ENCODE data around the gene EIF5A.

EIF5A gene

GRCh38 chr17:7325031-7325528, 17.7 kb downstream of the EIF5A start:
- no peak for DNase-seq (ENCODE audit: low spot score)
- in situ Hi-C loops (cut with MboI; ENCODE audit: low sequenced_read_pairs, unreplicated experiment), result no loop called here
- no peak for TF ChIP-seq CTCF (IDR thresholded peaks at IDR 0.05; ENCODE audit: borderline replicate concordance, control extremely low read depth, extremely low read depth, insufficient read depth, missing control alignments)

- TF ChIP-seq CTCF (IDR thresholded peaks at IDR 0.05; ENCODE audit: borderline replicate concordance, control extremely low read depth, extremely low read depth, insufficient read depth, missing control alignments), result no peak
- in situ Hi-C loops (cut with MboI; ENCODE audit: low sequenced_read_pairs, unreplicated experiment), result no loop called here
- no peak for DNase-seq (ENCODE audit: low spot score)
Observed at GRCh38 chr17:7326186-7326585, 18.8 kb downstream of the EIF5A start.

GRCh38 chr17:7327056-7327455, 19.6 kb downstream of the EIF5A start:
- no peak for TF ChIP-seq CTCF (IDR thresholded peaks at IDR 0.05; ENCODE audit: borderline replicate concordance, control extremely low read depth, extremely low read depth, insufficient read depth, missing control alignments)
- in situ Hi-C loops (cut with MboI; ENCODE audit: low sequenced_read_pairs, unreplicated experiment), result no loop called here
- no peak for DNase-seq (ENCODE audit: low spot score)

GRCh38 chr17:7327501-7327900, 20.1 kb downstream of the EIF5A start:
- DNase-seq (ENCODE audit: low spot score), result no peak
- no peak for TF ChIP-seq CTCF (IDR thresholded peaks at IDR 0.05; ENCODE audit: borderline replicate concordance, control extremely low read depth, extremely low read depth, insufficient read depth, missing control alignments)
- in situ Hi-C loops (cut with MboI; ENCODE audit: low sequenced_read_pairs, unreplicated experiment), result no loop called here

- no peak for DNase-seq (ENCODE audit: low spot score)
- in situ Hi-C loops (cut with MboI; ENCODE audit: low sequenced_read_pairs, unreplicated experiment), result no loop called here
- no peak for TF ChIP-seq CTCF (IDR thresholded peaks at IDR 0.05; ENCODE audit: borderline replicate concordance, control extremely low read depth, extremely low read depth, insufficient read depth, missing control alignments)
Observed at GRCh38 chr17:7328009-7328408, 20.6 kb downstream of the EIF5A start.

GRCh38 chr17:7328840-7329373, 21.5 kb downstream of the EIF5A start, which contains the start of gene NEURL4:
Gene NEURL4 (minus strand): TSS chr17:7329335. CDS start chr17:7329312, 23 bp downstream.
- in situ Hi-C loops (cut with MboI; ENCODE audit: low sequenced_read_pairs, unreplicated experiment), result no loop called here
- TF ChIP-seq CTCF (IDR thresholded peaks at IDR 0.05; ENCODE audit: borderline replicate concordance, control extremely low read depth, extremely low read depth, insufficient read depth, missing control alignments), result no peak
- DNase-seq (ENCODE audit: low spot score), result no peak
